Astrocyte of the cerebellum (primary cell): ENCODE data around the gene PLD1.

Source experiments
- DNase-seq: peaks from one replicate; pipeline ENCODE4 v3.0.0-alpha.2; 2011; ENCODE audit warnings: low read depth
- H3K4me3 ChIP-seq: 2 replicates; pipeline ENCODE4 v1.5.1; 2011; ENCODE audit warnings: mild to moderate bottlenecking, low read depth, low read length, moderate library complexity
- in situ Hi-C: cut with HindIII; loops from 2 replicates; pipeline ENCODE4 v1.10.0; 2017; ENCODE audit warnings: low sequenced_read_pairs
- TF ChIP-seq, protein P1 (sequence below): IDR thresholded peaks from 2 replicates; pipeline ENCODE4 v1.5.1; 2012; ENCODE audit warnings: low read length, low read depth, moderate library complexity, mild to moderate bottlenecking; ENCODE audit errors: missing control alignments

PLD1 gene

DNA sequence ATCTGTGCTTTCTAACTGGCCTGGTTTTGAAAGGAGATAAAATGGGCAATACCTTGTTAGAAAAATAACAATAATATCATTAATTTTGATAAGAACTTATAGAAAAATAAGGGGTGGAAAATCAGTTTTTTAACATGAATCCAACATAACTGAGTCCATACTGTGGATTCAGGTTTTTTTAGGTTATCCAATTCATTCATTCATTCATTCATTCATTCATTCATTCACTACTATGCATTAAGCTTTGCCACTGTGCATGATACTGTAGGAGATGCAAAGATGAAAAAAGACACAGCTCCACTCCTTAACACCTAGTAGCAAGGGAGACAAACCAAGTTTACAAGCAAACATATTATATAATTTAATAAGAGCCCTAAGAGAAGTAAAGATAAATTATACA lies 253.1 kb downstream of the PLD1 start:
- TF ChIP-seq, protein P1, sequence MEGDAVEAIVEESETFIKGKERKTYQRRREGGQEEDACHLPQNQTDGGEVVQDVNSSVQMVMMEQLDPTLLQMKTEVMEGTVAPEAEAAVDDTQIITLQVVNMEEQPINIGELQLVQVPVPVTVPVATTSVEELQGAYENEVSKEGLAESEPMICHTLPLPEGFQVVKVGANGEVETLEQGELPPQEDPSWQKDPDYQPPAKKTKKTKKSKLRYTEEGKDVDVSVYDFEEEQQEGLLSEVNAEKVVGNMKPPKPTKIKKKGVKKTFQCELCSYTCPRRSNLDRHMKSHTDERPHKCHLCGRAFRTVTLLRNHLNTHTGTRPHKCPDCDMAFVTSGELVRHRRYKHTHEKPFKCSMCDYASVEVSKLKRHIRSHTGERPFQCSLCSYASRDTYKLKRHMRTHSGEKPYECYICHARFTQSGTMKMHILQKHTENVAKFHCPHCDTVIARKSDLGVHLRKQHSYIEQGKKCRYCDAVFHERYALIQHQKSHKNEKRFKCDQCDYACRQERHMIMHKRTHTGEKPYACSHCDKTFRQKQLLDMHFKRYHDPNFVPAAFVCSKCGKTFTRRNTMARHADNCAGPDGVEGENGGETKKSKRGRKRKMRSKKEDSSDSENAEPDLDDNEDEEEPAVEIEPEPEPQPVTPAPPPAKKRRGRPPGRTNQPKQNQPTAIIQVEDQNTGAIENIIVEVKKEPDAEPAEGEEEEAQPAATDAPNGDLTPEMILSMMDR: no peak
- in situ Hi-C loops: no loop called here
- H3K4me3 ChIP-seq: no peak overlapping the region
- DNase-seq: no peak

DNA sequence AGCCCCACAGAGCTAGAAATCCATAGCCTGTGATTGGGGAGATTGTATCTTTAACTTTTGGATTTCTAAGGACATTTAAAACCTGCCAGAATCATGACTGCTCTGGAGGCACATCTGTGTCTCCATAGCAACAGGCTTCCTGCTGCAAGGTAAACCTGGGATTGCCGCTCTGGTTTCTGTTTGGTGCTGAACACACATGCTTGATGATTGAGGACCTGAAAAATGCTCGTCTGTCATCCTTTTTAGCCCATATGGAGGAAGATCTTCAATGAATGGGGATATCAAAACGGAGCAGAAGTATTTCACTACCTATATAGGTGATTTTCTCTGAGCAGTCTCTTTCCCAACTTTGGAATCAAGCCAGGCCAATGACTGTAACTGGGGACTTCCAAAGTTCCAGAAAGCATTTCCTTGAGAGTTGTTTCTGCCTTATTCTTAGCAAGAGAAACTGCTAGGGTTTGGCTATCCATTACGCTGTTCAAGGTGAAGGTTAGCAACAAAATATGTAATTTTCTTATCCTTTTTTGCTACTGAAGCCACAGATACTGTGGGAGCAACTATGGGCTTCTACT lies 253.6 kb downstream of the PLD1 start:
- DNase-seq: no peak
- TF ChIP-seq, protein P1: no peak
- no peak overlapping the region for H3K4me3 ChIP-seq
- in situ Hi-C loops: no loop called here

DNA sequence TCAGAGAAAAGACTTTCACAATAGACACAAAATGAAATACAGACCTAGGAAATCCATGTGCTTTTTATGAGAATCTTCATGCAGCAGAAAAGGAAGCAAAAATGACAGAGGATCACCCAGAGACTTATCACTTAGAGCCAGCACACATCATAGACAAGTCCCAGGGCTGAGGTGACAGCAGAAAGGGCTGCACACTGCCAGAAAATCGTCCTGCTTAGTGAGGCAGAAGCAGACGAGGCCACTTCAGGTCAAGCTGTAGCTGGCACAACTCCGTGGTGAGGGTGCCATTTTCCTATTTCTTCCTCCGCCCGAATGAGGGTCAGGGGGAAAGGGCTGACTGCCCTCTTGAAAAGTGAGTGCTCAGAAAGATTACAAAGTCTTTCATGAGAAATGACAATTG lies 254.1 kb downstream of the PLD1 start:
- TF ChIP-seq, protein P1: no peak
- no peak overlapping the region for H3K4me3 ChIP-seq
- in situ Hi-C loops: no loop called here
- no peak for DNase-seq

DNA sequence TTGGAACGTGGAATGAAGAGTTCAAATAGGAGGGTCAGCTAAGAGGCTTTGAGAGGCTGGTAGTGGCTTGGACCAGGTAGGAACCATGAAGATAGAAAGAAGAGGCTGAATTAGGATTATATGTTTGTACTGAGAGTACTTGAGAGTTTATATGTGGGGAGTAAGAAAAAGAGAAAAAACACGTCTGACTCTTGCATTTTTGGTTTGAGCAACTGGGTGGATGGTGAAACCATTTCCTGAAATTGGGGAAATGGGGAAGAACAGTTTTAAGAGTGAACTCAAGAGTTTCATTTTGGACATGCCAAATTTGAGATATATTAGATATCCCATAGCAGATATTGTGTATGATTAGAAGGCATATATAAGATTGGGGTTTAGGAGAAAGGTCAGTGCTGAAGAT lies 257.2 kb downstream of the PLD1 start:
- no peak overlapping the region for H3K4me3 ChIP-seq
- no peak for DNase-seq
- in situ Hi-C loops: no loop called here
- TF ChIP-seq, protein P1: no peak

- H3K4me3 ChIP-seq: no peak overlapping the region
- TF ChIP-seq, protein P1: no peak
- no peak for DNase-seq
- in situ Hi-C loops: no loop called here
These were observed 257.8 kb downstream of the PLD1 start for GRCh38 chr3:171552531-171552930.

GRCh38 chr3:171551296-171551695 lies 259.0 kb downstream of the PLD1 start:
- in situ Hi-C loops: no loop called here

More at GRCh38 chr3:171551296-171551695, 259.0 kb downstream of the PLD1 start:
- no peak overlapping the region for H3K4me3 ChIP-seq
- TF ChIP-seq, protein P1: no peak
- no peak for DNase-seq
